ENCODE measurements around the gene WDR59. TPM values are rescaled to one million over a fixed set of nuclear protein-coding genes. Genes with fewer than 3 reads are reported as not detected.
A peak's percentile ranks its signal among the peaks of the same experiment; 100 is the strongest.
"Not testable (repeated sequence)": the region's sequence is repeated elsewhere in the genome, so short reads cannot be mapped to it uniquely, and the experiment has no call there.

Gene WDR59
- polyA plus RNA-seq, 1 of the 3 experiments (the other 2 are of a cell fraction): 48.2 TPM

GRCh38 chr16:75026892-75027391 is 42.0 kb upstream of the WDR59 start (continued):
- TF ChIP-seq RXRA (IDR thresholded peaks at IDR 0.05; ENCODE audit: borderline replicate concordance, low read depth): no peak
- TF ChIP-seq SMC3 (IDR thresholded peaks at IDR 0.05; ENCODE audit: low read depth, low read length): no peak
- TF ChIP-seq POLR2AphosphoS5 (IDR thresholded peaks at IDR 0.05; ENCODE audit: low read depth, low read length): no peak
- TF ChIP-seq NRF1 (IDR thresholded peaks at IDR 0.05; ENCODE audit: low read depth, low read length): no peak
- TF ChIP-seq CHD2 (IDR thresholded peaks at IDR 0.05; ENCODE audit: low read length, partially characterized antibody): no peak
- no peak for TF ChIP-seq JUND (IDR thresholded peaks at IDR 0.05)

GRCh38 chr16:75026239-75026891 is 41.4 kb upstream of the WDR59 start:
- Histone ChIP-seq H3K79me2 (ENCODE audit: insufficient read depth) (peaks cover 96% of the 10 kb centered on the region), H3F3A (replicated peaks; ENCODE audit: insufficient read depth) (peaks cover 30% of the 10 kb centered on the region), H3K4me2 (peak overlapping the region; percentile 30), H3K4me1 (ENCODE audit: control insufficient read depth in 1 of 2, insufficient read depth in 2 of 2, low read depth in 1 of 2, low read length in 1 of 2) (peaks cover 0 to 19% of the 10 kb centered on the region in 2 experiments; a peak in 2 of 4 replicates), H3K27ac (ENCODE audit: low read depth in 2 of 2, low read length in 1 of 2) (peak overlapping the region in 1 of 2 experiments; percentile 68; a peak in 2 of 4 replicates)
- H3K9me2 ChIP-seq; H3K27me3 ChIP-seq (ENCODE audit: insufficient read depth); H4K20me1 ChIP-seq (ENCODE audit: insufficient read depth); DNase-seq; H3K4me3 ChIP-seq (ENCODE audit: low read depth in 2 of 2, low read length in 1 of 2); H3K9me3 ChIP-seq; POLR2A ChIA-PET; H3K9ac ChIP-seq; H3K36me3 ChIP-seq (replicated peaks in 1 of 2; ENCODE audit: control insufficient read depth in 1 of 2, insufficient read depth in 2 of 2, low read length in 1 of 2); H2AFZ ChIP-seq (ENCODE audit: low read depth): not testable (repeated sequence)
- CTCF ChIA-PET: interaction anchor here (0.6 to 1.6 kb wide), 3 partner anchors 12 to 85 kb away, joined by 3 read pairs; no protein-coding TSS in a partner anchor
- WGBS (ENCODE audit: low lambda C conversion rate): 84% methylated on average over 10 of the region's 10 CpGs
- 0 out of 2 replicates have a peak, but pooled peaks have one; percentile 14 for TF ChIP-seq RXRA (IDR thresholded peaks at IDR 0.05; ENCODE audit: borderline replicate concordance, low read depth)

- Histone ChIP-seq H3K36me3 (replicated peaks in 1 of 2; ENCODE audit: control insufficient read depth in 1 of 2, insufficient read depth in 2 of 2, low read length in 1 of 2) (peaks cover 0 to 8% of the 10 kb centered on the region in 2 experiments), H3K27ac (ENCODE audit: low read depth in 2 of 2, low read length in 1 of 2) (peak overlapping the region in 1 of 2 experiments; percentile 68; a peak in 2 of 4 replicates), H4K20me1 (ENCODE audit: insufficient read depth) (no peaks in the 10 kb centered on the region), H3K9me2 (no peaks in the 10 kb centered on the region), H3K4me1 (ENCODE audit: control insufficient read depth in 1 of 2, insufficient read depth in 2 of 2, low read depth in 1 of 2, low read length in 1 of 2) (peaks cover 0 to 19% of the 10 kb centered on the region in 2 experiments; a peak in 2 of 4 replicates), H3K79me2 (ENCODE audit: insufficient read depth) (peaks cover 96% of the 10 kb centered on the region), H3K9me3 (peaks cover 4% of the 10 kb centered on the region; the same call in 1 of the 2 replicates), H3F3A (replicated peaks; ENCODE audit: insufficient read depth) (peaks cover 29% of the 10 kb centered on the region), H3K27me3 (ENCODE audit: insufficient read depth) (no peaks in the 10 kb centered on the region), H2AFZ (ENCODE audit: low read depth) (no peak overlapping the region), H3K4me3 (ENCODE audit: low read depth in 2 of 2, low read length in 1 of 2) (no peak overlapping the region), H3K4me2 (peak overlapping the region; percentile 30), H3K9ac (no peak overlapping the region; the same call in 1 of the 2 replicates)
- DNase-seq: peak; percentile 34
- CTCF ChIA-PET: interaction anchor here (0.6 to 1.6 kb wide), 3 partner anchors 11 to 85 kb away, joined by 3 read pairs; partner anchors contain the start of gene ZNRF1
- POLR2A ChIA-PET: no interaction called here
- 29% methylated on average over 3 of the region's 3 CpGs for WGBS (ENCODE audit: low lambda C conversion rate)
- TF ChIP-seq EP300 (IDR thresholded peaks at IDR 0.05; ENCODE audit: borderline replicate concordance in 1 of 2, low read depth in 1 of 2, low read length in 1 of 2): no peak
- TF ChIP-seq NFIC (IDR thresholded peaks at IDR 0.05; ENCODE audit: borderline replicate concordance): peak; percentile 4
- TF ChIP-seq JUND (IDR thresholded peaks at IDR 0.05): no peak
Measured at GRCh38 chr16:75025761-75026160, 40.8 kb upstream of the WDR59 start.

GRCh38 chr16:75024594-75024993 is 39.7 kb upstream of the WDR59 start:
- no peak for DNase-seq
- Histone ChIP-seq H2AFZ (ENCODE audit: low read depth) (no peak overlapping the region), H3K4me3 (ENCODE audit: low read depth in 2 of 2, low read length in 1 of 2) (no peak overlapping the region), H3K4me2 (no peak overlapping the region), H3K9me2 (no peaks in the 10 kb centered on the region), H3K9ac (no peak overlapping the region), H3K36me3 (replicated peaks in 1 of 2; ENCODE audit: control insufficient read depth in 1 of 2, insufficient read depth in 2 of 2, low read length in 1 of 2) (peaks cover 0 to 12% of the 10 kb centered on the region in 2 experiments), H3K27ac (ENCODE audit: low read depth in 2 of 2, low read length in 1 of 2) (no peak overlapping the region), H3K9me3 (peaks cover 4% of the 10 kb centered on the region; the same call in 1 of the 2 replicates), H3K27me3 (ENCODE audit: insufficient read depth) (no peaks in the 10 kb centered on the region), H3K4me1 (ENCODE audit: control insufficient read depth in 1 of 2, insufficient read depth in 2 of 2, low read depth in 1 of 2, low read length in 1 of 2) (peaks cover 0 to 17% of the 10 kb centered on the region in 2 experiments; a peak in 2 of 4 replicates), H4K20me1 (ENCODE audit: insufficient read depth) (no peaks in the 10 kb centered on the region), H3K79me2 (ENCODE audit: insufficient read depth) (peaks cover 96% of the 10 kb centered on the region), H3F3A (replicated peaks; ENCODE audit: insufficient read depth) (peaks cover 20% of the 10 kb centered on the region)
- POLR2A ChIA-PET: no interaction called here
- CTCF ChIA-PET: no interaction called here
- 82% methylated on average over 4 of the region's 4 CpGs for WGBS (ENCODE audit: low lambda C conversion rate)
- TF ChIP-seq REST (IDR thresholded peaks at IDR 0.05; ENCODE audit: low read depth, low read length) (no peak), YY1 (IDR thresholded peaks at IDR 0.05; ENCODE audit: low read depth) (no peak), RCOR1 (IDR thresholded peaks at IDR 0.05; ENCODE audit: low read length) (no peak), CTCF (IDR thresholded peaks at IDR 0.05) (no peak), FOXJ3 (CRISPR knock-in tag; IDR thresholded peaks at IDR 0.05) (no peak)
